Prostate gland (tissue), 2 donors: ENCODE data around the gene CDC123.

Experiments
- CTCF ChIP-seq, 4 experiments: fragments of 200-600 bp in 2 of 4; fragments of 450-650 bp in 2 of 4; sonication (generic) in 2 of 4; IDR thresholded peaks; 1 replicate in 3 of 4; 2 replicates in 1 of 4; pipeline ENCODE4 v1.5.1; 2016 to 2019; ENCODE audit warnings: antibody characterized with exemption in 4 of 4, mild to moderate bottlenecking in 2 of 4, moderate library complexity in 2 of 4
- POLR2A ChIP-seq: fragments of 450-650 bp; IDR thresholded peaks from one replicate; pipeline ENCODE4 v1.6.1; 2016; ENCODE audit warnings: antibody characterized with exemption, mild to moderate bottlenecking

GRCh38 chr10:12251581-12251980 lies 55.6 kb downstream of the CDC123 start:
- TF ChIP-seq CTCF (IDR thresholded peaks at IDR 0.05): no peak
- no peak for TF ChIP-seq POLR2A
